Neural progenitor cell (in vitro differentiated cells): ENCODE data around the gene ZP4.

Source experiments
- CTCF ChIP-seq: fragments of 200-600 bp; sonication (generic); IDR thresholded peaks from 2 replicates; pipeline ENCODE4 v1.5.1; 2017; ENCODE audit warnings: antibody characterized with exemption, mild to moderate bottlenecking
- EZH2 ChIP-seq: fragments of 200-600 bp; sonication (generic); IDR thresholded peaks from 2 replicates; pipeline ENCODE4 v1.6.1; 2017; ENCODE audit warnings: antibody characterized with exemption, mild to moderate bottlenecking, moderate library complexity
- EZH2phosphoT487 ChIP-seq: fragments of 200-600 bp; sonication (generic); IDR thresholded peaks from 2 replicates; pipeline ENCODE4 v1.6.1; 2017; ENCODE audit warnings: antibody characterized with exemption

GRCh38 chr1:237931581-237931980 lies 40.9 kb upstream of the ZP4 start:
- no peak for TF ChIP-seq CTCF
- no peak for TF ChIP-seq EZH2
- TF ChIP-seq EZH2phosphoT487: no peak
